Hematopoietic multipotent progenitor cell treated with erythropoietin and hydrocortisone succinate and interleukin-3 and kit ligand, for 6 days (in vitro differentiated cells): Measurements from ENCODE around the gene BEAN1.

Experiments used
- DNase-seq: peaks from one replicate; pipeline ENCODE4 v3.0.0-alpha.2; 2015

Gene BEAN1

GRCh38 chr16:66397736-66398433, 29.2 kb upstream of the BEAN1 start:
- DNase-seq, result no peak

DNA sequence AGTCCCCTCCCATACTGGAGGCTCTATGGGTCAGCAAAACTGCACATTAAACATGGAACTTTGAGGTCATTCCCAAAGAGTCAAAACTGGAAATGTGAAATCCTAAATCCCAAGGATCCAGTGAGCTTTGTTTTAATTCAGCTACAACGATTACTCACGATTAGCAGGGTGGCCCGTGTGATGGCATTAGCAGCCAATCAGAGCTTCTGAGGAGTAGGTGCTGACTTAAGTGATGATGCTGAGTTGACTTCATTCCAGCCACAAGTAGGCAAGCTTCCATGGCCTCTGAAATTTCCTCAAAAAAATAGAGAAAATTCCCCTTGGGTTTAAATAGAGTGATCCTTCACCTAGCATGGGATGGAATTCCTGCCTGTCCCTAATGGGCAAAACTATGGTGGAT, 28.1 kb upstream of the BEAN1 start:
- no peak for DNase-seq

DNA sequence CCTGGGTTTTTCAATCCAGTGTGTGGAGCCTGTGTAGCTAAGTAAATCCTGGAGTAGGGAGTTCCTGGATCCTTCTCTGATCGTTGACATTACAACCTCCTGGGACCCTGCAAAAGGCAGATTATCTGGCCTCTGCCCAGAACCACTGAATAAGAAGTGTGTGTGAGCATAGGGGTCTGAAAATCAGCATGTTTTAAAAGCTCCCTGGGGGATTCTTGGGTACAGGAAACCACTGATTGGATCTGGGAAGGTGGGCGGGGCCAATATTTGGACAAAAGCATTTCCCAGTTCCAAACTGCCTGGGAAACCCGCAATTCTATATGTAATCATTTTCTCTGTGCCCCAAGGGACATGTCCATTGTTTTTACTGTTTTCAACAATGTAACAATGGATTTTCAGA, 27.2 kb upstream of the BEAN1 start:
- DNase-seq, result no peak

DNA sequence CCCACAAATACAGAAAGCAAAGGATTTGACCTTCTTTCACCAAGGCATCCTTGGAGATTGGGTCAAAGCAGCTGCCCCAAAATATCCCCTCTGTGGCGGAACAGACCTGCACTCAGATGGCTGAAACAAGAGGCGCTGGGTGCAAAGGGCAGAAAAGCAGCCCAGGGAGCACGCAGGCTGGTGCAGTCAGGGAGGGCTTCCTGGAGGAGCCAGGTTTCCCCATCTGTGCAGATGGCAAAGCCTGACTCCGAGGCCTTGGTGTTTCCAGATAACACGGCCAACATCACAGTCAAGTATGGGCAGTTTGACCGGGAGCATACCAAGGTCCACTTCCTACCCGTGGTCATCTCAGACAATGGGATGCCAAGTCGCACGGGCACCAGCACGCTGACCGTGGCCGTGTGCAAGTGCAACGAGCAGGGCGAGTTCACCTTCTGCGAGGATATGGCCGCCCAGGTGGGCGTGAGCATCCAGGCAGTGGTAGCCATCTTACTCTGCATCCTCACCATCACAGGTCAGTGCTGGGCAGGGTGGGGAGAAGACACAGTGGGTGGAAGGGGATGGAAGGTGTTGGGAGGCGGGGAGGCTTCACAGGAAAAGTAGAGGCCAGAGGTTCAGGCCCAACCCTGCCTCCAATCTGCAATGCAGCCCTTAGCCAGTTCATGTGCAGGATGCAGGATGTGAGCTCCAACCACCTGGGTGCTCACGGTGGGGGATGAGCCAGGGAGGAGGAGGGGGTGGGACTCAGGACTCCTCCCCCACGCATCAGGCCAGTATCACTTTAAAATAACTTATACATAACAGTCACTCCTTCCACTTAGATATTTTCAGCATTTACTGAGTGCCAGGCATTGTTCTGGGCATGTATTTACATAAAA, 26.4 kb upstream of the BEAN1 start:
- no peak for DNase-seq

DNA sequence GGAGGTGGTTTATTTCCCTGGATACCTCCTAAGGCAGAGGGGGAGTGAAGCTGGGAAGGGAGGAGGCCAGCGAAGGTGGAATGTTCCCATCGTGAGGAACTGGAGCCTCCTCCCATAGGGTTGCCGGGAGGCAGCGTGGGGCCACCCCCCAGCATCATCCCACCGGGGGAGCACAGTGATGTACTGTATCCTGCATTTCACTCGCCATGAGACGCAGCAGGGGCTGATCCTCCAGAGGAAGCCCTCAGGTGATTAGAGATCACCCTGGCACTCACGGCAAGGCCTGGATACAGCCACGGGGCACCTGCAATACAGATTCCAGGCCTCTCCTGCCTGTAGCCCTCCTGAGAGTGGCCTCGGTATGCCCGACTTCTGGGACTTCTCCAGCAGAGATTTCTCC, 25.5 kb upstream of the BEAN1 start:
- DNase-seq, result no peak

- DNase-seq, result no peak
These were observed 24.9 kb upstream of the BEAN1 start for GRCh38 chr16:66402166-66402565.

DNA sequence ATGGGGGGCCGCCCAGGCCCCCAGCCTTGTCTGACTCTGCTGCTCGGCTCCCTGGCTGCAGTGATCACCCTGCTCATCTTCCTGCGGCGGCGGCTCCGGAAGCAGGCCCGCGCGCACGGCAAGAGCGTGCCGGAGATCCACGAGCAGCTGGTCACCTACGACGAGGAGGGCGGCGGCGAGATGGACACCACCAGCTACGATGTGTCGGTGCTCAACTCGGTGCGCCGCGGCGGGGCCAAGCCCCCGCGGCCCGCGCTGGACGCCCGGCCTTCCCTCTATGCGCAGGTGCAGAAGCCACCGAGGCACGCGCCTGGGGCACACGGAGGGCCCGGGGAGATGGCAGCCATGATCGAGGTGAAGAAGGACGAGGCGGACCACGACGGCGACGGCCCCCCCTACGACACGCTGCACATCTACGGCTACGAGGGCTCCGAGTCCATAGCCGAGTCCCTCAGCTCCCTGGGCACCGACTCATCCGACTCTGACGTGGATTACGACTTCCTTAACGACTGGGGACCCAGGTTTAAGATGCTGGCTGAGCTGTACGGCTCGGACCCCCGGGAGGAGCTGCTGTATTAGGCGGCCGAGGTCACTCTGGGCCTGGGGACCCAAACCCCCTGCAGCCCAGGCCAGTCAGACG, 24.4 kb upstream of the BEAN1 start:
- DNase-seq, result no peak

- DNase-seq, result no peak
These were observed 23.5 kb upstream of the BEAN1 start for GRCh38 chr16:66403531-66404145.

- DNase-seq, result no peak
These were observed 21.9 kb upstream of the BEAN1 start for GRCh38 chr16:66405057-66405783.

DNA sequence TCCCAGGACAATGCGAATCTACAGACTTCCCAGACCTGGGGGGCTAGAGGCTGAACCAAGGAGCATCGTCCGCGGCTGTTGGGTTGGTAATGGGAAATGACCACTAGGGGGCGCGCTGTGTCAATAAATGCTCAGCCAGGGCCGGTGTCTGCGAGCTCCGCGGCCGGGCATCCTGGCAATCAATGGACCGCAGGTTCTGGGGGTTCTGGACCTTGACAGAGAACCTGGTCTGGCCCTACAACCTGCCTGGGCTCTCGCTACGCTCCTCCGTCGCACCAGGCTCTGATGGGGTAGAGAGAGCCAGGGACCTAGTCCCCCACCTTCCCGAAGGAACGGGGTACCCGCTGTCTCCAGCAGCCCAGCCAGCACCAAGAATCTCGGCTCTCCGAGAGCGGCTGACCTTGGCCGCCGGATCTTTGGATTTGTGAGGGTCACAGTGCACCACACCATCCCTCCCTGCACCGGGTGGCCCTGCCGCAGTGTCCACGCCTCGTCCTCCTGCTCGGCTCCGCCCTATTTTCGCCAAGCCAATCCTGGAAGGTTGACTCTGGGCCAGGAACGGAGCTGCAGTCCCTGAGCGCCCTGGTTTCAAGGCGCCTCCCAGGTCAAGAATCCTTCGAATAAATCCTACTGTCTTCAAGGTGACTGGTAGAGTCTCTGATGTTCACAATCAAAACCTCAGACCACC, 20.4 kb upstream of the BEAN1 start:
- DNase-seq, result peak; percentile 91

- DNase-seq, result peak; percentile 15
These were observed 18.7 kb upstream of the BEAN1 start for GRCh38 chr16:66408163-66409048.

DNA sequence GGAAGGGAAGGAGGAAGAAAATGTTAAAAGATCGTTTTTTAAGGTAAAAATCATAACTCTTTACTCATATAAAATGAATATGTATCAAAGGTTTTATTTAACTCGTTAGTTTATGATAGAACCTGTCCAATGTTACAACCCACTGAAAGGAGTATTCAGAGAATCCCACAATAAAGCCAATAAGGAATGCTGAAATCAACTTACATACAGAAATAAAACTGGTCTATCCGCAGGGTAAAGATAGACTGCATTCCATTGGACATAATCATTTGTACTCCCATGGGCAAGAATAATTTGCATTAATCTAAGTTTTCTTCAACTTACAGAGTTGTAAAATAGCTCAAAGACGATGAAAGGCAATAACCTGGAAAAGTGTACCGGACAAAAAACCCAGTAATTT, 17.9 kb upstream of the BEAN1 start:
- no peak for DNase-seq

DNA sequence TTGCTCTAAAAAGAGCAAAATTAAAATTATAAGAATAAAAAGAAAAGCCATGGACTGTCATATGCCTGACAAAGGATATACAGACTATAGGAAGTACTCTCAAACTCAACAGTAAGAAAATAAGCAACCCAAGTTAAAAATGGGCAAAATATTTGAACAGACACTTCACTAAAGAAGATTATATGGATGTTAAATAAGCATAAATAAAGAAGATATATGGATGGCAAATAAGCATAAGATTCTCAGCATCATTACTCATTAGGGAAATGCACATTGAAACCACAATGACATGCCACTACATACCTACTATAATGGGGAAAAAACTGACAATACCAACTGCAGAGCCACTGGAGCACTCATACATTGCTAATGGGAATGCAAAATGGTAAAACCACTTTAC, 14.9 kb upstream of the BEAN1 start:
- no peak for DNase-seq

GRCh38 chr16:66414891-66415290, 12.2 kb upstream of the BEAN1 start:
- no peak for DNase-seq

DNA sequence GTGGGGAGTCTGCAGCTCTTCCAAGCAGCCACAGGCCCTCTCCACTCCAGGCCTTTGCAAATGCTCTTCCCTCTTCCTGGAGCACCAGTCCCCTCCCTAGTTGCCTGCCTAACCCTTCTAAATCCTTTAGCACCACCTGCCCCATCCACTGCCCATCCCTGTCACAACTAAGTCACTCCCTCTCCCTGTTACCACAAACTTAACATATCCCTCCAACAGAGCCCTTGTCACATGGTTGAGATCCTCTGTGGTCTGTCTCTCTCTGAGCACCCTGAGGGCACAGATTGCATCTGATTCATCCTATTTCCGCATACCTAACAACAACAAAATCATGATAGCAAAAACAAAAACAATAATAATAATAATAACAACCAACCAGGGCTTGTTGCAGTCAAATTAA, 11.0 kb upstream of the BEAN1 start:
- DNase-seq, result no peak

DNA sequence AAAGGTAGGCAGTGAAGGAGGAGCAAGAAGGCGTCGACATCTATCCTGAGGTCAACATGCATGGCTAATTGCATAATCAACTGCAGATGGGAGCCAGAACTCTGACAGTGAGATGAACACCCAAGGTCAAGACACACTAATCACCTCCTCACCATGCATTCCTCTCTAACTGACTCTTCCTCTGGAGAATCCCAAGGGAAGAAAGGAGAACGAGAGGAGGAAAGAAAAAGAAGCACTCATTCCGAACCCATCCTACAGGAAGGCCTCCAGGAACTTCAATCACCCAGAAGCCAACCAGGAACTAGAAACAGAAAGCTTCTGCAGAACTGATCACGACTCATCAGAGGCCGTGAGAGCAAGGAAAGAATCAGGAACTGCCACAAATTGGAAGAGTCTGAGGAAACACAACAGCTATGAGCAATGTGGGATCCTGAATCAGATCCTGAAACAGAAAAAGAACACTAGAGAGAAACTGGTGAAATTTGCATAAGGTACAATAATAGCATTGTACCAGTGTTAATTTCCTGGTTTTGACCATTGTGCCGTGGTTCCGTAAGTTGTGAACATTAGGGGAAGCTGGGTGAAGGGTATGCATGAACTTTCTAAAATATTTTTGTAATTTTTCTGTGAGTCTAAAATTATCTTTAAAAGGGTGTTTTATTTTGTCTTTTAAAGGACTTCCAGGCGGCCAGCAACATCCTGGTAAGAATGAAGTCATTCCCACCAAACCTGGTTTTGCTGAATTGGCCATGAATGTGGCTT, 10.0 kb upstream of the BEAN1 start:
- DNase-seq, result no peak

- no peak for DNase-seq
These were observed 8.7 kb upstream of the BEAN1 start for GRCh38 chr16:66418165-66418962.

- no peak for DNase-seq
These were observed 7.6 kb upstream of the BEAN1 start for GRCh38 chr16:66419527-66419926.

DNA sequence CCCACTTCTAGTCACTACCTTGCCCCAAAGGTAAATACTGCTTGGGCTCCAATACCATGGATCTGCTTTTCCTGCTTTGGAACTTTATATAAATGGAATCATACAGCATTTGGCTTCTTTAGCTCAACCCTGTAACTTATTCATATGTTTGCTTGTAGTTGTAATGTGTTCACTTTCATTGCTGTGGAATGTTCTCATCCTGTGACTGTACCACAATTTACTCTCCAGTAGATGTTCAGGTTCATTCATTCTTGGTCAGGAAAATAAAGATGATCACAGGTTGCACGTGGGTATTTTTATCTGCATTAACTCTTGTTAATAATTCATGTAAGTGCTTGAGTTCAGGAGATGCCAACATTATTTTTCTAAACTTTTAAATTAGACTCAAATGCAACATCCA, 6.7 kb upstream of the BEAN1 start:
- no peak for DNase-seq
